22Rv1 (cell line): ENCODE results near the gene RETREG3.

Experiments
- ZFX ChIP-seq: fragments of 450-650 bp; IDR thresholded peaks from 2 replicates; pipeline ENCODE4 v1.6.1; 2017; ENCODE audit warnings: antibody characterized with exemption, borderline replicate concordance
- TF ChIP-seq, protein P1 (sequence below): fragments of 450-650 bp; IDR thresholded peaks from 2 replicates; pipeline ENCODE4 v1.5.1; 2017; ENCODE audit warnings: mild to moderate bottlenecking

DNA sequence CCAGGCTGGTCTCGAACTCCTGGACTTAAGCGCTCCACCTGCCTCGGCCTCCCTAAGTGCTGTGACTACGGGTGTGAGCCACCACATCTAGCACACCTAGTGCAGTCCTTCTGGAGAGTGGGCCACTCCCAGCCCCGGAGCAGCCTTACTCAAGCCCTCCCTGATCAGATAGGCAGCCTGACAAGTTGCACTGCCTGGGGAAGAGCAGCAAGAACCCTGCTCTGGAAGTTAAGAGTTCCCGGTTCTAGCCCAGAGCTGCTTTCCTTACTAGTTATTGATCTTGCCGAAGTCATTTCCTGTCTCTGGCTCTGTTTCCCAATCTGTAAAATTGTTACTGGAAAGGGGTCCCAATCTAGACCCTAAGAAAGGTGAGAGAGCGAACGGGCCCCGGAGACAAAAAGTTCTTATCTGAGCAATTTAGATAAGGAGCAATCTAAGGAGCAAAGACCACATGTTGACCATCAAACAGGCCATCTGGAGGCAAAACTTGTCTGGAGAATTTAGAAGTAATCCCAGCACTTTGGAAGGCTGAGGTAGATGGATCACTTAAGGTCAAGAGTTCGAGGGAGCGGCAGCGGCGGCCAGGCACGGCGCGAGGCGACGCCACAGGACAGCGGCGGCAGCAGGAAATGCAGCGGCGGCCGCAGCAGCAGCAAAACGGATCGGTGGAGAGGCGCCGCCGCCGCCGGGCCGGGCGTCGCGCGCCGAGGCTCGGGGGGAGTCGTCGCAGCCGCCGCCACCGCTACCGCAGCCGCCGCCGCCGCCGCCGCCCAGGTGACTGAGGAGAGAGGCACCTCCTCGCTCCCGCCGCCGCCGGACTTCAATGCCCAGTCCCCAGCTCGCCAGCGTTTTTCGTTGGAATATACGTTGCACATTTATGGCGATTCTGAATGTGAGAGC lies 77.5 kb downstream of the RETREG3 start:
- TF ChIP-seq, protein P1, sequence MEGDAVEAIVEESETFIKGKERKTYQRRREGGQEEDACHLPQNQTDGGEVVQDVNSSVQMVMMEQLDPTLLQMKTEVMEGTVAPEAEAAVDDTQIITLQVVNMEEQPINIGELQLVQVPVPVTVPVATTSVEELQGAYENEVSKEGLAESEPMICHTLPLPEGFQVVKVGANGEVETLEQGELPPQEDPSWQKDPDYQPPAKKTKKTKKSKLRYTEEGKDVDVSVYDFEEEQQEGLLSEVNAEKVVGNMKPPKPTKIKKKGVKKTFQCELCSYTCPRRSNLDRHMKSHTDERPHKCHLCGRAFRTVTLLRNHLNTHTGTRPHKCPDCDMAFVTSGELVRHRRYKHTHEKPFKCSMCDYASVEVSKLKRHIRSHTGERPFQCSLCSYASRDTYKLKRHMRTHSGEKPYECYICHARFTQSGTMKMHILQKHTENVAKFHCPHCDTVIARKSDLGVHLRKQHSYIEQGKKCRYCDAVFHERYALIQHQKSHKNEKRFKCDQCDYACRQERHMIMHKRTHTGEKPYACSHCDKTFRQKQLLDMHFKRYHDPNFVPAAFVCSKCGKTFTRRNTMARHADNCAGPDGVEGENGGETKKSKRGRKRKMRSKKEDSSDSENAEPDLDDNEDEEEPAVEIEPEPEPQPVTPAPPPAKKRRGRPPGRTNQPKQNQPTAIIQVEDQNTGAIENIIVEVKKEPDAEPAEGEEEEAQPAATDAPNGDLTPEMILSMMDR, result peak; percentile 70
- no peak for TF ChIP-seq ZFX
